Fibroblast of lung (primary cell): Measurements from ENCODE around the gene DCUN1D2.

ENCODE experiments used
- EZH2 ChIP-seq: IDR thresholded peaks from 2 replicates; pipeline ENCODE4 v1.5.1; 2012; ENCODE audit warnings: low read length, control low read depth, mild to moderate bottlenecking; ENCODE audit errors: missing control alignments
- TF ChIP-seq, protein P1 (sequence below), 2 donors: IDR thresholded peaks in 1 of 2; conservative IDR thresholded peaks in 1 of 2; 1 replicate in 1 of 2; 2 replicates in 1 of 2; pipeline ENCODE4 v1.5.1; 2011 to 2012; ENCODE audit warnings: low read length in 2 of 2, control low read depth in 1 of 2, inconsistent platforms in 1 of 2, low read depth in 1 of 2, mild to moderate bottlenecking in 1 of 2

DNA sequence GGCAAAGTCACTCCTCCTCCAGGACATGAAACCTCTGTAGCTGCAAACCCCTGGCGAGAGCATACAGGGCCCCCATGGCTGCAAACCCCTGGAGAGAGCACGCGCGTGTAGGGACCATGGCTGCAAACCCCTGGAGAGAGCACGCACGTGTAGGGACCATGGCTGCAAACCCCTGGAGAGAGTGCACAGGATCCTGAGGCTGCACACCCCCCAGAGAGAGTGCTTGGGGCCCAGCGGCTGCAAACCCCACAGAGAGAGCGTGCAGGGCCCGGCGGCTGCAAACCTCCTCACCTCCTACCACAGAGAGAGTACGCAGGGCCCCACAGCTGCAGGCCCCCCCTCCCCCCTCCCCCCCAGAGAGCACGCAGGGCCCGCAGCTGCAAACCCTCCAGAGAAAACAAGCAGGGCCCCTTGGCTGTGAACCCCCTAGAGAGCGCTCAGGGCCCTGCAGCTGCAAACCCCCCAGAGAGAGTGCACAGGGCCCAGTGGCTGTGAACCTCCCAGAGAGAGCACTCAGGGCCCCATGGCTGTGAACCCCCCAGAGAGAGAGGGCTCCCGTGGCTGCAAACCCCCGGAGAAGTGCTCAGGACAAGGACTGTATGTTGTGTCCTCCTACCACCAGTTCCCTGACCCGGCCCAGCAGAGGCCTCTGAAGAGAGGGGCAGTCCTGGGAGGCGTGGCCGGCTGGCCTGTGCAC lies 44.6 kb downstream of the DCUN1D2 start:
- TF ChIP-seq, protein P1, sequence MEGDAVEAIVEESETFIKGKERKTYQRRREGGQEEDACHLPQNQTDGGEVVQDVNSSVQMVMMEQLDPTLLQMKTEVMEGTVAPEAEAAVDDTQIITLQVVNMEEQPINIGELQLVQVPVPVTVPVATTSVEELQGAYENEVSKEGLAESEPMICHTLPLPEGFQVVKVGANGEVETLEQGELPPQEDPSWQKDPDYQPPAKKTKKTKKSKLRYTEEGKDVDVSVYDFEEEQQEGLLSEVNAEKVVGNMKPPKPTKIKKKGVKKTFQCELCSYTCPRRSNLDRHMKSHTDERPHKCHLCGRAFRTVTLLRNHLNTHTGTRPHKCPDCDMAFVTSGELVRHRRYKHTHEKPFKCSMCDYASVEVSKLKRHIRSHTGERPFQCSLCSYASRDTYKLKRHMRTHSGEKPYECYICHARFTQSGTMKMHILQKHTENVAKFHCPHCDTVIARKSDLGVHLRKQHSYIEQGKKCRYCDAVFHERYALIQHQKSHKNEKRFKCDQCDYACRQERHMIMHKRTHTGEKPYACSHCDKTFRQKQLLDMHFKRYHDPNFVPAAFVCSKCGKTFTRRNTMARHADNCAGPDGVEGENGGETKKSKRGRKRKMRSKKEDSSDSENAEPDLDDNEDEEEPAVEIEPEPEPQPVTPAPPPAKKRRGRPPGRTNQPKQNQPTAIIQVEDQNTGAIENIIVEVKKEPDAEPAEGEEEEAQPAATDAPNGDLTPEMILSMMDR (conservative IDR thresholded peaks at IDR 0.05 in 1 of 2, IDR thresholded peaks at IDR 0.05 in 1 of 2; ENCODE audit: low read depth in 1 of 2, low read length in 2 of 2): no peak
- no peak for TF ChIP-seq EZH2
